T47D (cell line): ENCODE results near the gene SNX15.
A peak's percentile ranks its signal among the peaks of the same experiment; 100 is the strongest.

ENCODE experiments used
- DNase-seq, 2 experiments: peaks; one replicate each; pipeline versions ENCODE4 v3.0.0 to v3.0.0-alpha.2; 2011 to 2012; ENCODE audit warnings: low read depth in 1 of 2, low spot score in 1 of 2
- JUND ChIP-seq: IDR thresholded peaks from 2 replicates; pipeline ENCODE4 v1.6.1; 2012; ENCODE audit warnings: low read depth
- in situ Hi-C: cut with HindIII; loops from 2 replicates; pipeline ENCODE4 v1.10.0; 2016; ENCODE audit warnings: low sequenced_read_pairs, low pct_unique_long_range_greater_than_20kb

Gene SNX15

GRCh38 chr11:65053827-65054508 is 26.7 kb downstream of the SNX15 start:
- in situ Hi-C loops: no loop called here
- no peak for DNase-seq
- TF ChIP-seq JUND: no peak

GRCh38 chr11:65055538-65055937 is 28.3 kb downstream of the SNX15 start:
- in situ Hi-C loops: no loop called here
- DNase-seq: no peak
- TF ChIP-seq JUND: no peak

- DNase-seq: no peak
- in situ Hi-C loops: no loop called here
- TF ChIP-seq JUND: no peak
Measured at GRCh38 chr11:65056999-65057398, 29.8 kb downstream of the SNX15 start.

DNA sequence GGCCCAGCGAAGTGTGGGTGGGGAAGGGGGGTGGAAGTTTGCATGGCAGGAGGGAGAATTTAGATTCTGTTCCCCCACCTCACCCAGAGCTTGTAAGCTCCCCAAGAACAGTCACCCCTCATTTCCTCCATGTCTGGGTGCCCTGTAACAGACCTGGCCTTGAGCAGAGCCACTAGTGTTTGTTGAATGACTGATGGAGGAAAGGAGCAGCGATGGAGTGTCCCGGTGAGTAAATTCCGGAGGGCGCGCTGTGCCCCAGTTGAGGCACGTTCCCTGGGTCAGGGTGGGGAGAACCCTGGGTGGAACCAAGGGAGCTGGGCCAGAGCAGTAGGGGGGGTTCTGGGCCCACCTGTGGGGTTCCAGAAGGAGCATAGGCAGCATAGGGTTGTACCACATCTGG is 30.3 kb downstream of the SNX15 start:
- in situ Hi-C loops: no loop called here
- TF ChIP-seq JUND: no peak
- DNase-seq: no peak

- in situ Hi-C loops: no loop called here
- no peak for TF ChIP-seq JUND
- no peak for DNase-seq
Measured at GRCh38 chr11:65058012-65058411, 30.8 kb downstream of the SNX15 start.

DNA sequence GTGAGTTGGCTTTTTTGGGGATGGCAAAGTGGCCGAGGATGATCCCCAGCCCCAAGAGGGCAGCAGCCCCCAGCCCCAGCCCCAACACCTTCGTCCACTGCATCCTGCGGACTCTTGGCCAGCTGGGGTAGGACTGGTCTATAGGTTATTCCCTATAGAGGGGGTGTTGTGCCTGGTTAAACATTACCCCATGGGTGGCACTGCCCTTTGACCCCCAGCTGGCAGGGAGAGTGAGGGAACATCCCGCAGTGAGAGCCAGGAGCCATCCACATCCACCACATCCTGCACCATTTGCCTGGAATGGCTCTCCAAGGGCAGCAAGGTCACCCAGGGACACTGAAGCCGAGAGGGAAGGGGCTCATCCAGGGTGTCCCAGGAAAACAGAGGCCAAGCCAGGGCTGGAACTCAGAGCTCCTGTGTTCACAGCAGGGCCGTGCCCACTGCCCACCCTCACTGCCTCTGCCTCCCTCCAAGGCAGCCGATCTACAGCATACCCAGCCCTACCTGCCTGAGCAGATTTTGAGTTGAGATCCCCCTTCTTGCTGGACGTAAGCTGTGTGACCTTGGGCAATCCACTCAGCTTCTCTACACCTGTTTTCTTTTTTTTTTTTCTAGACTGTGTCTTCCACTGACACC is 31.3 kb downstream of the SNX15 start, which contains the start of gene NAALADL1:
Gene NAALADL1, minus strand, starts transcription at position 135 of the 636 bp plus-strand sequence. Its CDS starts 32 bp downstream, at position 103.
- no peak for TF ChIP-seq JUND
- no peak for DNase-seq
- in situ Hi-C loops: no loop called here

GRCh38 chr11:65059523-65059922 is 32.3 kb downstream of the SNX15 start:
- in situ Hi-C loops: no loop called here
- TF ChIP-seq JUND: no peak

GRCh38 chr11:65059959-65060824 is 33.0 kb downstream of the SNX15 start:
- no peak for TF ChIP-seq JUND
- in situ Hi-C loops: no loop called here
- no peak for DNase-seq

More at GRCh38 chr11:65059523-65059922, 32.3 kb downstream of the SNX15 start:
- DNase-seq: no peak

GRCh38 chr11:65060913-65061408 is 33.7 kb downstream of the SNX15 start:
- peak in 1 of 2 experiments; percentile 41 for DNase-seq
- in situ Hi-C loops: no loop called here
- TF ChIP-seq JUND: no peak

GRCh38 chr11:65063532-65063931 is 36.3 kb downstream of the SNX15 start:
- in situ Hi-C loops: no loop called here
- DNase-seq: no peak
- TF ChIP-seq JUND: no peak

- TF ChIP-seq JUND: no peak
- in situ Hi-C loops: no loop called here
- DNase-seq: no peak
Measured at GRCh38 chr11:65064847-65065240, 37.6 kb downstream of the SNX15 start.

DNA sequence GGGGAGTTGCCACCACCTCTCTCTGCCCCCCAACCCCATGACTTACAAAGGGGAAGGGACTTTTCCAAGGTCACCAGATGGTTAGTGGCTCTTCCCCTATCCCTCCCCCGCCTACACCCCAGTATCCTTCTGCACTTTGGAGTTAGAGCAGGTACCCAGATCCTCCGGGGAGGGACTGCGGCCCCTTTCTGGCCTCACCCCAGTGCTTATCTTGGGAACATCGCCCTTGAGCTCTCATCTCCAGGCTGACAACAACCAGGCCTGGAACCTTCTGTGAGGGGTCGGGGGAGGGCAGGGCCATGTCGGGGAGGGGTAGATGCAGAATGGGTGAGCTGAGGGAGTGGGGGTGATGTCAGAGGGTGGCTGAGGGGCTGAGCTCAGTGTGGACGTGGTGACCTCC is 38.6 kb downstream of the SNX15 start:
- TF ChIP-seq JUND: no peak
- in situ Hi-C loops: no loop called here

More for the DNA sequence above, 38.6 kb downstream of the SNX15 start:
- DNase-seq: no peak
